Epithelial cell of proximal tubule (primary cell): ENCODE measurements around the gene RORC. TPM values are rescaled to one million over a fixed set of nuclear protein-coding genes. Genes with fewer than 3 reads are reported as not detected.

ENCODE experiments used
- DNase-seq: peaks from one replicate; pipeline ENCODE4 v3.0.0-alpha.2; 2011; ENCODE audit warnings: low read depth
- H3K4me3 ChIP-seq: 2 replicates; pipeline ENCODE4 v1.5.1; 2011; ENCODE audit warnings: low read depth, mild to moderate bottlenecking, low read length
- CTCF ChIP-seq: conservative IDR thresholded peaks from 2 replicates; pipeline ENCODE4 v1.5.1; 2012; ENCODE audit warnings: low read depth, mild to moderate bottlenecking, low read length
- total RNA-seq: library from RNA; depleted of rRNA; stranded (reverse); fragments of >200 nt; gene quantifications from 2 replicates; pipeline ENCODE4 v1.2.3, GENCODE V29; 2015

Gene RORC
- total RNA-seq, 1 donor from 2014 or later = not detected

DNA sequence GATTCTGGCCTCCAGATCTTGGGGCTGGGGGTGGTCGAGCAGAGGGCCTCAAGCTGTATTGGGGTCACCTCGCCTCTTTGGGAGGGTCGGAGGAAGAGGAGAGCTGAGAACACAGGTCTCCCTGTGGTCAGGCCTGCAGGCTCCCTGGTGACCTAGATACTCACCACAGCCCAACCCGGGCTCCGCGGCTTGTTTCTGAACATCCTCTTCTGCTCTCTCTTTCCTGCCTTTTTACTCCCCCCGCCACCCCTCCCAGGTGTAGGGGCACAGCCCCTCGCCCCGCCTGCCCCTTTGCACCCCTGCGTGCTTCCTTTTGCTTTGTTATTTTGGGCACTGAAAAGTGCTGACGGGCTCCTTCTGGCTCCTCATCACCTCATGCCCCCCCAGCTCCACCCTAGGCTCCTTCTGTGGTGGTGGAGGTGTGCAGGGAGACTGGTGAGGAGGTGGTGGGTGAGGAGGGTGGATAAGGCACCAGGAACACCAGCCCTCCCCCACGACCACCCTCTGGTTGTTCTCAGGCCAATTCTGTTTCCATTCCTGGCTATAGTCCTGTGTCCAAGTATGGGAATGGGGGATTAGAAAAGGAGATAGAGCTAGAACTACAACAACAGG is 15.8 kb downstream of the RORC start:
- TF ChIP-seq CTCF = no peak
- no peak overlapping the region for H3K4me3 ChIP-seq

DNA sequence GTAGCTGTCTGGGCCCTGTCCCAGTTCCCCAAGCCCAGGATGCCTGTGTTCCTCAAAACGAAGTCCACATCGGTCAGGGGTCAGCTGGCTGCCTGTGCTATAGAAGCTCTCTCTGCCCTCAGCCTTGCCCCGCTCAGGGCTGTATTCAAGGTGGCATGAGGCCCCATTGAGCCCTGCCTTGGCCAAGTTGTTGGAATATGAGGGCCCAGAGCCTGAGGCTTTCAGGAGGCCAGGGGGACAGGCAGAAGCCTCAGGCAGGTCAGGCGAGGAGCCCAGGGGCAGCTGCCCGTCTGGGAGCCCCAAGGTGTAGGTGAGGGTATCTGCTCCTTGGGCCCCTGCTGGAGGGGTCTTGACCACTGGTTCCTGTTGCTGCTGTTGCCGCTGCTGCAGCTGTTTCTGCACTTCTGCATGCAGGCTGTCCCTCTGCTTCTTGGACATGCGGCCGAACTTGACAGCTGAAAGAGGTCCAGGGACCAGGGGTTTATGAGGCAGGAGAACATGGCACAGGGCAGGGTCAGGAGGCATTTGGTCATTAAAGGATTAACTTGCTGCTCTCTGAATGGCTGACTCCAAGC is 16.5 kb downstream of the RORC start:
- no peak for DNase-seq
- no peak for TF ChIP-seq CTCF
- H3K4me3 ChIP-seq = no peak overlapping the region

More for the DNA sequence above, 15.8 kb downstream of the RORC start:
- DNase-seq = no peak

DNA sequence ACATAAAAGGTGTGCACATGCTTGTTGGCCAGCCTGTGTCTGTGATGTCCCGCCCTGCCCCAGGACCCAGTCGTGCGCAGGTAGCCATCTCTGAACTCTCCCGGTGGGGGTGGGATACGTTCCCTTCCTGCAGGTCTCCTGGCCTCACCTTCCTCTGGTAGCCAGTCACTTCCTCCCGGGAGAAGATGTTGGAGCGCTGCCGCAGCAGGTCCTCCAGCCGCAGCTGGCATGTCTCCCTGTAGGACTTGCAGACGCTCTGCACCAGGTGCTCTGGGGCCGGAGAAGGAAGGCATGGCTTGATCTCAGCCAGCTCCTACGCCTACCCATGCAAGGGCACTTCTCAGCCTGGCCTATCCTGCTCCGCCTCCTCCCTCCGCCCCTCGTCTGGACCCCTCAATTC is 17.2 kb downstream of the RORC start:
- DNase-seq = no peak
- TF ChIP-seq CTCF = no peak
- H3K4me3 ChIP-seq = no peak overlapping the region

GRCh38 chr1:151813271-151813977 is 18.2 kb downstream of the RORC start:
- H3K4me3 ChIP-seq = no peak overlapping the region
- no peak for DNase-seq
- TF ChIP-seq CTCF = no peak

DNA sequence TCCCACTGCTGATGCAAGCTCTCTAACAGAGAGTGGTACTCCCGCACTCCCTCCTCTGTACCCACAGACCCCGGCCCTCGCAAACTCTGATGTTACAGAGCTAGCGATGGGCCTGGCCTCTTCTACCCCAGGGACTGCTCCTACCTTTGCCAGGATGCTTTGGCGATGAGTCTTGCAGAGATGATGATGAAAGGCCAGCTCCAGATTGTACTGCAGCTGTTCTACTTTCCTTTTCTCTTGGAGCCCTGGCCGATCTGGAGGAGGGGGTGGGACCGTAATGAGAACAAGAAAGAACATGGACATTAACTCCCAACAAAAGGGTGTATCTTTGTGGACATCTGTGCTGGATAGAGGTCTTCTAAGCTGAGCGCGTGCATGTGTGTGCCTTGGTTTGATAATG is 20.4 kb downstream of the RORC start:
- TF ChIP-seq CTCF = no peak
- no peak overlapping the region for H3K4me3 ChIP-seq
- no peak for DNase-seq

- DNase-seq = no peak
- TF ChIP-seq CTCF = no peak
- H3K4me3 ChIP-seq = no peak overlapping the region
Measured at GRCh38 chr1:151809985-151810556, 21.5 kb downstream of the RORC start.
